ENCODE measurements around the gene IFI27L1.

The IFI27L1 gene

GRCh38 chr14:94081386-94081820, 293 bp downstream of the IFI27L1 start:
- DNase-seq: no peak

- no peak for DNase-seq
Observed at GRCh38 chr14:94087891-94088290, 6.8 kb downstream of the IFI27L1 start.

GRCh38 chr14:94088516-94088915, 7.4 kb downstream of the IFI27L1 start:
- no peak for DNase-seq

DNA sequence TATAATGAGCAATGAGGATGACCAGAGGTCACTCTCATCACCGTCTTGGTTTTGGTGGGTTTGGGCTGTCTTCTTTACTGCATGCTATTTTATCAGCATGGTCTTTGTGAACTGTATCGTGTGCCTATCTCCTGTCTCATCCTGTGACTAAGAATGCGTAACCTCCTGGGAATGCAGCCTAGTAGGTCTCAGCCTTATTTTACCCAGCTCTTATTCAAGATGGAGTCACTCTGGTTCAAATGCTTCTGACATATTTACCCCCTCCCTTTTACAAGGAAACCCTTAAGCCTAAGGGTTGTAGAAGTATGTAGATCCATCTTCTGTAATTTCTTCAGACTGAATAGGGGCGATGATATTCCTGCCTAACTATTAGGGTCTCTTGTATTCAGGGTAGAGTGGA, 8.4 kb downstream of the IFI27L1 start:
- DNase-seq: no peak

GRCh38 chr14:94093418-94093817, 12.3 kb downstream of the IFI27L1 start:
- no peak for DNase-seq

- DNase-seq: no peak
Observed at GRCh38 chr14:94097091-94097490, 16.0 kb downstream of the IFI27L1 start.

DNA sequence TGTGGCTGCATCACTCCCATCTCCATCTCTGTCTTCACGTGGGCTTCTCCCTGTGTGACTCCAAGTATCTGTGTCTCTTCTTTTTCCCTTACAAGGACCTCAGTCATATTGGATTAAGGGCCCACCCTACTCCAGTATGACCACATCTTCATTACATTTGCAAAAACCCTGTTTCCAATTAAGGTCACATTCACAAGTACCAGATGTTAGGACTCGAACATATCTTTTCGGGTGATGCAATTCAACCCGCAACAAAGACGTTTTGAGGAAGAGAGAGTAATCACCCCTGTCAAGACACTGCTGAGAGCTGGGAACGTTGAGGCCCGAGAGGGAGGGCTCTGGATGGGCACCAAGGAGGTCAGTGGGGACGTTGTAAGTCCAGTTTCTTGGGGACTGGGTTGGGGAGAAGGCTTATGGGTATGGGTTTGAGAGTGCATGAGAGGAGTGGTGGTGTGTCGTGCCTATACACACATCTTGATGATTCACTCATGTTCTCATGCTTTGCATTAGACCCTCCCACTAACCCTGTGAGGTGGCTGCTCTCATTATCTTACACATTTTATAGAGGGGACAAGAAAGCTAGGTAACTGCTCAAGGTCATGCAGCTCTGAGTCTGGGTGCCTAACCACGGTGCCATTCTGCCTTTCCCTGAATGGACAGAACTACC, 17.3 kb downstream of the IFI27L1 start:
- no peak for DNase-seq

- no peak for DNase-seq
Observed at GRCh38 chr14:94099006-94099405, 17.9 kb downstream of the IFI27L1 start.

DNA sequence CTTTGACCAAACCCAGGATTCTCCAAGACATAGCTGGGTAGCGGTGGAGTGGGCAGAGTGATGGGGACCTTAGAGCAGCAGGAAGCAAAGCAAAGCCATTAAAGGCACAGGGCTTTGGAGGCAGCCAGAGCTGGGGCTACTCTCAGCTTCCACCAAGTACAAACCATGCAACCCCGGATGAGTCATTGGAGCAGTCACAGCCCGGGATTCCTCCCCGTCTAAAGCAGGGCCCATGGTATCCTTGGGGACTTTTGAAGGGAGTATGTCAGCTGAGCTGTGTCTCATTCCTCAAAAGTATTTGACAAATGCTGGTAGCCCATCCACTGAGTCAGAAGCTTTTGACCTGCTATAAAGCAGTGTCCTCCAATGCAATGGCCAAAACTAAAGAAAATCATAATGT, 19.7 kb downstream of the IFI27L1 start:
- DNase-seq: no peak

DNA sequence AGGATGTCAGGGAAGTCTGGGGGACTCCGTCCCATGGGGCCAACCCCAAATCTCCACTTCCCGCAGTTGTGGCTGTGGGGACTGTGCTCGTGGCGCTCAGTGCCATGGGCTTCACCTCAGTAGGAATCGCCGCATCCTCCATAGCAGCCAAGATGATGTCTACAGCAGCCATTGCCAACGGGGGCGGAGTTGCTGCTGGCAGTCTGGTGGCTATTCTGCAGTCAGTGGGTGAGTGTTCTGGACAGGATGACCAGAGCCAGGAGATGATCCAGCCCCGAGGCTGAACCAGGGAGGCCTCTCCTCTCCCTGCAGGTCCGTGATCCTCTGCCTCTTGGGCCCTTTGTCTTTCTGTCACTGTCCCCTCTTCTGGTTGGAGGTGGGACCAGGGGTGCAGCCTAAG, 20.6 kb downstream of the IFI27L1 start:
- no peak for DNase-seq

GRCh38 chr14:94102768-94103482, 21.8 kb downstream of the IFI27L1 start:
- DNase-seq: no peak

DNA sequence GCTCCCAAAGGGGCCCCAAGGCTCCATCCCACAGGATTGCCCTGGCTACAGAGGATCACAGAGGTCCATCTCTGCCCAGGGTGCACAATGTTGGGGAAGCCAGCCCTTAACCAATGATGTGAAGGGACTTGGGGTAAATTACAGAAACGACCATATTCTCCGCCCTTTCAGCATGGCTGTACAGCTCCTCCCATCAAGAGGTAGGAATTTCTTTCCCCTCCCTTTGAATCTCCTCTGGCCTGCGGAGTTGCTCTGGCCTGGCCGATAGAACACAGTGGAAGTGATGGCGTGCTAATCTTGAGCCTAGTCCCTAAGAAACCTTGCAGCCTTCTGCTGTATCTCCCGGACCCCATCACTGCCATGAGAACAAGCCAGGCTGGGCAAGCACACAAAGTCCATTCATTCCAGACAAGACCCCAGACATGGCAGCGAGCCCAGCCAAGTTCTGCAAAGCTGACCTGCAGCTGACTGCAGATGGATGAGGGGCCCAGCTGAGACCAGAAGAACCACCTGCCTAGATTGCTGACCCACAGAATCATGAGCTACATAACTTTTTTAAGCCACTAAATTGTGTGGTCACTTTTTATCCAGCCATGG, 22.5 kb downstream of the IFI27L1 start:
- no peak for DNase-seq

DNA sequence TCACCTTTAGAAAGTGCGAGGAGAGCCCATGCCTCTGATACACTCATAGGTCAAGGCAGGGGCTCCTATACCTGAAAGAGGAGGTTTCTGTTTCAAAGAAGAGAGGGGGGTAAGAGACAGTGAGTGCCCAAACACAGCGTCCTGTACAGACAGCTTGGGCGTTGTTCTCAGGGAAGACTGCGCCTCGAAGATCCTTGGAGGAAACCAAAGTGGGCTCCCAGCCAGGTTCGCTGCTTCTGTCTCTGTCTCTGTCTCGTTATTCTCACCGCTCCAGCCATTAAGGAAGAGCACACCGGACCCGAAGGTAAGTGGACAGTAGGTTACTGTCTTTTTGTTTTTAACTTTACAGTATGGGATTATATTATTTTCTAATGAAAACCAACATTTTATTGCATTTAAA, 23.6 kb downstream of the IFI27L1 start:
- no peak for DNase-seq

DNA sequence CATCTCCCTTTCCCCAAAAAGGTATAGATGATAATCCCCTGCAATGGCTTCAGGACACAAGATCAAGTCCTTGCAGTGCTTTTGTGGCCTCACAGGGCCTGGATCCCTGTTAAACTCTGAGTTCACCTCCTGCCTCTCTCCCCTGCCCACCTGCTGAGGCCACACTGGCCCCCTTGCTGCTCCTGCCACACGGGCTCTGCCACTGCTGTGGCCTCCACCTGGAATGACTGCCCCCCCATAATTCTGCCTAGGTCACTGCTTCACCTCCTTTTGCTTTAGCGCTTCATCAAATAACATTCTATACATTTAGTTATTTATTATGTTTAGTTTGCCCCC, 28.8 kb downstream of the IFI27L1 start:
- DNase-seq: no peak

DNA sequence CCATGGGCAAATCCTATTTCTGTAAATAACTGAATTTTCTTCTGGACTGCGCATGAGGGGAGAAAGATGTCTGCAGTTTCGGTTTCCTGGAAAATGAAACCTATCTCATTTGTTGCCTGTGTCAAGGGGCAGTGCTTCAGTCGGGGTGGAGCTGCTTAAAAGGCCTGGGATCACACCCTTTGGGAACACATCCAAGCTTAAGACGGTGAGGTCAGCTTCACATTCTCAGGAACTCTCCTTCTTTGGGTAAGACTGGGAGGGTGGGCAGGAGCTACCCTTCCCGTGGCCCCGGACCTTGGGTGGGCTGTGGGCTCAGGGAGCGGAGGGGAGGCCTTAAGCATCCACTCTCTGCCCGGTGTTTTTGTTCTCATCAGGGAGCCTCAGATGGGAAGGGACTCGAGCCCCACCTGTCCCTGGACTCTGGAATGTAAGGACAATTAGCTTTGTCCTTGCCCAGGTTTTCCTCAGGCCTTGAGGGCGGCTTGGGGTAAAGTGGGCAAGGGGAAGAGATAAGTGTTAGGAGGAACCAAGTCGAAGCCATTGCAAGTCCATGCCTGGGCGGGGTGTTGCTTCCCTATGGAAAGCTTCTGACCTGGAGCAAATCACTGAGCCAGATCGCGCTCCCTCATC, 29.6 kb downstream of the IFI27L1 start, which contains the start of gene IFI27:
IFI27 (plus strand) TSS at position 185 of the 630 bp plus-strand sequence.
- no peak for DNase-seq

GRCh38 chr14:94111276-94112095, 30.4 kb downstream of the IFI27L1 start:
- no peak for DNase-seq

- DNase-seq: no peak
Observed at GRCh38 chr14:94112513-94113063, 31.5 kb downstream of the IFI27L1 start.

DNA sequence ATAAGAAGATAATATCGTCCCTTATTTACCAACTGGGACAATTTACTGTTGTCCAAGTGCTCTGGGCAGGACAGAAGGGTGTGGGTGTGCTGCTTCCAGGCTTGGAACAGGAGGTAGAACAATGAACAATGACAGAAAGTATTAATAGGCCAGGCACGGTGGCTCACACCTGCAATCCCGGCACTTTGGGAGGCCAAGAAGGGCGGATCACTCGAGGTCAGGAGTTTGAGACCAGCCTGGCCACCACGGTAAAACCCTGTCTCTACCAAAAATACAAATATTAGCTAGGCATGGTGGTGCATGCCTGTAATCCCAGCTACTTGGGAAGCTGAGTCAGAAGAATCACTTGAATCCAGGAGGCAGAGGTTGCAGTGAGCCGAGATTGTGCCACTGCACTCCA, 32.0 kb downstream of the IFI27L1 start:
- no peak for DNase-seq

DNA sequence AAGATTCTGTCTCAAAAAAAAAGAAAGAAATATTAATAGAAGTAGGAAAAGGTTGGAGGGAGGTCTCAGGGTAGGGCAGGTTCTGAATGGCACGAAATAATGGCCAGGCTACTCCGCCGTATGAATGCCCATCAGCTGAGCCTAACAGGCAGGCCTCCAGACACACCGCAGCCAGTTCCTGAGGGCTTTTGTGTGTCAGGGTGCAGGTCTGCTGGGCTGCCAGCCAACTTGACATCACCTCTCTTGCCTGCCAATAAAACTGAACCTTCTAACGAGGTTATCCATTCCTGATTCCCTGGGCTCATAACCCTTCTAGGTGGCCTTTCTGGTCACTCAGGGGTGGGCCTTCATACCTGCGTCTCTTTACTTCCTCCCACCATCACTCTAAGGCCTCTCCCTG, 32.4 kb downstream of the IFI27L1 start:
- no peak for DNase-seq

GRCh38 chr14:94113908-94114588, 32.9 kb downstream of the IFI27L1 start:
- DNase-seq: no peak

GRCh38 chr14:94114589-94115057, 33.5 kb downstream of the IFI27L1 start:
- DNase-seq: no peak

DNA sequence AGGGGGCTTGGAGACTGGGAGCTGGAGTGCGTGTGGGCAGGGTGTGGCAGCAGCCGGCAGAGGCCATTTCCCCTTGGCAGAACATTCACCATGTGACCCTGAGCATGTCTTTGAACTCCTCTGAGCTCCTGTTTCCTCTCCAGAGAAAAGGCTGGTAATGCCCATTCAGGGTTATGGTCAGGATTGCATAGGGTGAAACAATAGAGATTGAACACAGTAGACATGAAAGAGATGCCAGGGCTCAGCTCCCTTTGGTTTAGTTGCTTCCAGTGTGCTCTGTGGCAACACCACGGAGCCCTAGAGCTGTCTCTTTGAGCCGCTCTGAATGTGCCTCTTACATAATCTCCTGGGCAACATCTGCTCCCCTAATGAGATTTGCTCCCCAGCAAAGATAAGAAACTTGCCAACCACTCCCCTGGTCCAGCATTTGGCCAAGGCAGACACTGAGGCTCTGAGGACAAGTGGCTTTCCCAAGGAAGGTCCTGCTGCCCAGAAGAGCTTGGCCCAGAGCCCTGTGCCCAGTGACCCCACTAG, 34.0 kb downstream of the IFI27L1 start:
- DNase-seq: no peak
